HL-60 (cell line): ENCODE data around the gene TNFAIP2.

Experiments
- CTCF ChIP-seq: IDR thresholded peaks from one replicate; pipeline ENCODE4 v1.5.1; 2011; ENCODE audit warnings: low read length, control low read depth, inconsistent platforms; ENCODE audit not compliant: insufficient read depth
- GABPA ChIP-seq: IDR thresholded peaks from 2 replicates; pipeline ENCODE4 v1.6.1; 2012; ENCODE audit warnings: low read depth

- no peak for TF ChIP-seq CTCF
- TF ChIP-seq GABPA, result no peak
Measured at GRCh38 chr14:103108749-103109207, 14.5 kb upstream of the TNFAIP2 start.
